HK-2 (cell line): ENCODE results near the gene EBF3.

Experiments
- DNase-seq: peaks from one replicate; pipeline ENCODE4 v3.0.0-alpha.2; 2018; ENCODE audit not compliant: unreplicated experiment

Gene EBF3

DNA sequence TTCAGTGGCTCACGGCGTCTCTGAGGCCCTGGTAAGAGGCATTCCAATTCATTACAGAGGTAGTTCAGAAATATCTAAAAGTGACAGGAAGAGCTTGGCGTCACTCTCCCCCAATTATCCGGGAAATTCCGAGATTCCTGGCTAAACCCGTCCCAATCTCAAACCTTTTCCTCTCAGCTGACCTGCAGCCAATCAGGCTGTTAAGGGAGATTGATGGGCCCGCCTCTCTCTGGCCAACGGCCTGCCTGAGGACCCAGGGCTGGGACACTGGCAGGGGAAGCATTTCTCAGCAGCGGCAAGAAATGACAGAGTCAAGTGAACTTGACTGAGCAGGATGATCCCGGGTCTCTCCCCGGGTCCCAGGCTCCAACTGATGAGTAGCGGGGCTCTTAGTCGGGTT, 72.3 kb downstream of the EBF3 start:
- DNase-seq: no peak

DNA sequence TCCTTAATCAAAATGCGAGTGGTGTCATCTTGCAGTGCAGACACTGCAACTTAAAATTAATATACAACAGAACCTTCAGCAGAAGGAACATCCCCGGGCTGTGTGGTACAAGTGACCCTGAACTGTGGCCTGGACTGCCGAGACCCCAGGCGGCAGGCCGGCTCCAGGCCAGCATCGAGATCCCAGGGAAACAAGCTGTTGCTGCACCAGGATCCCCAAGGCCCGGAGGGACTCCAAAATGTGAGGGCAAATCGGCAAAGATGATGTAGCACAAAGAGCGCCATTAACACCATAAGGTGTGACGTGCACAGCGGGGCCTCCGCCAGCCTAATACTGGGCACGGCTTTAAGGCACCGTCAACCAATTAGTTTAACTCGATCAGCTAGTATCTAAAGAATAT, 73.9 kb downstream of the EBF3 start:
- no peak for DNase-seq

DNA sequence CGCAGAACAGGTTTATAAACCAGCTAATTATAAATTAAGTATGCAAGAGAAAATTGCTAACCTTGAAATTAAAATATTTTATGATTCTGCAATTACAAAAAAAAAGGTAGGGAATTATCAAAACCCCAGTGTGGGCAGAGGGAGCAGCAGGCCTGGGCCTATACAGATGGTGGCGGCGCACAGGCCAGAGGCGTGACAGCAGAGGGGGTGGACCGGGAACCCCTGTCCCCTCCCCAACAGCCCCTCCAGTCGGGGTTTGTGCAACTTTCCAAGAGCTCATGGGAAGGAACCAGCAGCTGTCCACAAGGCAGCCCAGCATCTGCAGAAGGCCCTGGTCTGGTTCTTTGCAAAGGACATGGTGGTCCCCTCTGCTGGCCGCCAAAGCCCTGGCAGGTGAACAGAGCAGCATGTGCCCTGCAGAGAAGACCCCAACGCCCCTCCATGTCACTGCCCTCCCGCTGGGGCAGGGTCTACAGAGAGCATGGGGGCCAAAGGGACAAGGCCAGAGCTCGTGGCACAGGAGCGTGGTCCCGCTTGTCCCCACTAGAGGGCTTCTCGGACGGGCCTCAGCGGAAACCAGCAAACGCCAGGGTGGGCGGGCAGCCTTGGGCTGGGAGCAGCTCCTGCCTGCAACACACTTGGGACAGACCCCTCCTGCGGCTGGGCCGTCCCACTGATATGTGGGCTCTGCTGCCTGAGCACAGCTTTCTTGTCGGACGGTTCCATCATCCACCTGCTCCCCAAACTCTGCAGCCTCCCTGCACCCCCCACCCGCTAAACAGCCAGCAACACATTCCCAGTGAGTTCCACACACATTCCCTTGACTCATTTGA, 75.1 kb downstream of the EBF3 start:
- peak; percentile 51 for DNase-seq

DNA sequence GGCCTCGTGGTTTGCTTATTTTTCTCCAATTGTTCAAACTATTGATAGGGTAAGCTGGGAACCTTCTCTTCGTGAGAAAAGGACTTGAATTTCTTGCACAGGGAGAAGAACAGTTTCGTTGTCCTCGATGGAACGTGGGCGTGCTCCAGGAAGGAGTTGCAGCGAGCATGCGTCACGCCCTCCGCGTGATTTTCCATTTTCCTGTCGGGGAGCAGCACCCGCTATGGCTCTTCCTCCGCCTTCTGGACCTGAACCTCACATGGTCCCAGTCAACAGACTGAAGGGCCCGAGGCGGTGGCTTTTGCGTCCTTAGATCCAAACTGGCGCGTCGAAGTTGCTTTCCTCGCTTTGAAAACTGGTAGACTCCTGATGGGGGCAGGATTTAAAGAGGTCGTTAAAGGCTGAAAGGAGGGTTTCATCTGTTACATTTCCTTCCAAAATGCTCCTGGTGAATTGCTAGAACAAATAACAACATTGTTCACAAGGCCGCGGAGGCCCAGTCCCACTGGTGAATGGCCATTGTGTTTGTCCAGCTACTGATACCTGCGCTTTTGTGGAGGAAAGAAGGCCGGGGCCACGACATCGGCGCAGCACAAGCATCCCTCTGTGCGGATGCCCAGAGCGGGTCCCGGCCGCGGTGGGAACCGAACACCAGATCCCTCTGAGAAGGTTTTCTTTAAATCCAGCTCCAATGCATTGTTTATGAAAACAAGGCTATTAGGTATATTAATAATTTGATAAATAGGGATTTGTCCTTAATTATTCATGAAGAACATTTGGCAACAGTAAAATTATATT, 75.9 kb downstream of the EBF3 start:
- no peak for DNase-seq

DNA sequence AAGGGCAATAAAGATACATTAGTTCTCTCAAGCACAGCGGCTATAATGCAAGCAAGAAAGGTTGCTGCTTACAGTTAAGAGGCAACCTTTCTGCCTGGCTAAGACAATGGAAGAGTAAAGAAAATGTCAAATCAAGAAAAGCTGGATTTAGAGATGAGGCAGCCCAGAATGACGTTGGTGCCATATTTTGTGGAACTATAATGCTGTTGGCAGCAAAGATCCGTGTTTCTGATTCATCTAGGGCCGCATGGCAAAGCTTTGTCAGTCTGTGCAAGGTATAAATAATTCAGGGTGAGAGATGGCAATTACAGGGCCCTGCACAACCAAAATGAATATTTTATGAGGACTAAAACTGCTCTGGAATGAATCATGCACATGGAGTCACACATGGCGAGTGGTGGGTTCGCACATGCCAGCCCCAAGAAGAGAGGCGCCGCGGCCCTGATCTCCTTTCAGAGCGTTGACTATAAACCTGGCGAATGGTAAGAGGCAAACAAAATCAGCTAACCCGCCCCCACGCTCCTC, 76.6 kb downstream of the EBF3 start:
- DNase-seq: no peak

DNA sequence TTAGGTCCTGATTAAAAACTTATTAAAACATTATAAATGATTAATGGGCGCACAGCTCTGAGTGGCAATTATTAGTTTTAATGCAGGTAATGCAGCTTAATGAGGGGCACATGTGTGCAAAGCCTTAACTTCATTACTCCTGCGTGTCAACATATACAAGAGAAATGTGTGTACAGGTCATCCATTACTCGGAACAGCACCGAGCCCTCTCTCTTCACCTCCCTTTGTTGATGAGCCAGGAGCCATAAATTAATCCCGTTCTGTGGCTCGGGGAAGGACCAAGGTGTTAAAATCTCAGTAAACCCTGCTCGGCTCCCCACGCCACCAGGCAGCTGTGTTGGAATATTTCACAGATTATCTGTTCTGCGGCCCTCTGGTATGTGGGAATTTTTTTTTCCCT, 77.8 kb downstream of the EBF3 start:
- DNase-seq: no peak

DNA sequence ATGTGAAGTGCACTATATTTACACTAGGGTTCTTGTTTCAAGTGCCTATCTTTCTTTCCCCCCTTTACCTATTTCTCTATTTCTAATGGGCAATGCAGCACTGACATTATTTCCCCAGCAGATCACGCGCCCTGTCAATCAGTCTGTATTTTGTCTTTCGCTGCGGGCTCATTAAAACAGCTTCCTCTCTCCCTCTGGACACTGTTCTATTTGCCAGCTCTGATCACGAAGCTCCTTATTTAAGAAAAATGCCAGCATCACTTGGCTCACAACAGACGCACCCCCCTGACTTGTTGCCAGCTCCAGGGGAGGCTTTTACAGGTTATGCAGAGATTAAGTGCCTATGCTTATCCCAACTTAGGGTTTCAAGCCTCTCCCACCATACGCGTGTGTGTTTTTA, 78.5 kb downstream of the EBF3 start:
- no peak for DNase-seq

DNA sequence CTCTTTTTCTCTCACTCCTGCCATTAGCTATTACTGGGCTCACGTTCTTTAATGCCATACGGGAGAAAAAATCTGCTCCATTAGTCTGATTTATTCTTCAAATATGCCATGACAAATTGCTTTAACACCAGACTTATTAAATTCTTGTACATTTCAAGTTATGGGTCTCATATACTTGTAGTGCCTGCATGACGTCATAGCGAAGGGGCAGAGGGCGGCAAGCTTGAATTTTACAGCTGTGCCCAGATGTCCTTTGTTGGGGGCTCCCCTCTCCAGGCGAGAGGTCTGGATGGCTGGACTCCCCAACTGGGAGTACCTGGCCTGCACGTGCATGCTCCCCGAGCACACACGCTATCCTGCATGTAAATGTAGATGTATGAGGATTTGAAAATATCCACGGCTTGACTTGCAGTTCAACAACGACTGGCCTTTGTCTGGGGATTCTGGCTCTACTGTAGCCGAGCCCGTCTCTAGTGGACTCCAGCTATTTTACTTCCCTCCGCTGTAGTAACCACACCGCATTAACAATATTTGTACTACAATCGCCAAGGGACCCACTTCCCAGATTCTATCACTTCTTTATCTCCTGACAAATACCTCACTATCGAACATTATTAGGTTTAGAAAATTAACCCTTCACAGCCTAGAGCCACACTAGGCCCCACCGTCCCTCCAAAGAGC, 79.5 kb downstream of the EBF3 start:
- DNase-seq: no peak

DNA sequence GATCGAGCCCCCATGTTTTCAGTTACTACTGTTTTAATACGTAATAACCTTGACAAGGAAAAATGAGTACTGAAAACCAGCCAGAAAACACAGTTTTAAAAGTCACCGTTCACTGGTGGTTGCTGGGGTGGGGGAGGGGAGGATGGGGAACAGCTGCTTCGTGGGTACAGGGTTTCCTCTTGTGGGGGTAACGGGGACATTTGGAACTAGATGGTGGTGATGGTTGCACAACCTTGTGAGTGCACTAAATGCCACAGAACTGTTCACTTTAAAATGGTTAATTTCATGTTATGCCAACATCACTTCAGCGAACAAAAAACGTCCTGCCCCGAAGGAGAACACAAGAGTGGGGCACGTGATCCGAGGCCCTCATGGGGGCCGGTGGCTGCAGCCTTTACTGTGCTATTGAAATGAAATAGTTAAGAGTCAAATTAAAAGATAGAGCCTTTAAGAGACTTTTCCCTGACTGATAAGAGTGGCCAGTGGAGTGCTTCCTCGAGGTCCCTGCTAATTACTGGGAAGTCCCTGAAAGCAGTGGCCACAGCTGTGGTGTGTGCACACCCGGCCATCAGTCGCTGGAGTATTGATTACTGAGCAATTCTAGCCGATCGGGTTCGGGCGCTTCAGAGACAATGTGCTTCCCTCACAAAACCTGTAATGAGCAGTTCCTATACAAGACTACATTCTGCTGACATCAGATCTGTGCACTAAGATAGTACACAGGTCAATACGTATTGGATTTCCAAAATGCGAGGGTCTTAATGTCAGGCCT, 80.3 kb downstream of the EBF3 start:
- DNase-seq: no peak

DNA sequence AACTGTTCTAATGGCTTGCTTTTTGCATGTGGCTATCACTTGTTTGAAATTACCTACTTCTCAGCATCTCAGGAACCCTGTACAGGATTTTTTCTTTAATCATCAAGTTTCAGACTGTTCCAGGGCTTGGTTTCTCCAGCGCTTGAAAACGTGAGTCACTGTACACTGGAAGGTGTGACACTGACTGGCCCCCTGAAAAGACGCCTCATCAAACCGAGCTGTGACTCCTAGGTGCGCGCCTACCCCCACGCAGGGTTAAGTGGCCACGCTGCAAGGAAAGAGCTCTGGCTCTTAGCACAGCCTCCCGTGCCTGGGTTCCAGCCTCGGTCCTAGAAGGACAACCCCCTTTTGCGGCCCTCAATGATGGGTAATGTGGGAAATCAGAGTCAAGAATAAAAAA, 81.0 kb downstream of the EBF3 start:
- DNase-seq: no peak

DNA sequence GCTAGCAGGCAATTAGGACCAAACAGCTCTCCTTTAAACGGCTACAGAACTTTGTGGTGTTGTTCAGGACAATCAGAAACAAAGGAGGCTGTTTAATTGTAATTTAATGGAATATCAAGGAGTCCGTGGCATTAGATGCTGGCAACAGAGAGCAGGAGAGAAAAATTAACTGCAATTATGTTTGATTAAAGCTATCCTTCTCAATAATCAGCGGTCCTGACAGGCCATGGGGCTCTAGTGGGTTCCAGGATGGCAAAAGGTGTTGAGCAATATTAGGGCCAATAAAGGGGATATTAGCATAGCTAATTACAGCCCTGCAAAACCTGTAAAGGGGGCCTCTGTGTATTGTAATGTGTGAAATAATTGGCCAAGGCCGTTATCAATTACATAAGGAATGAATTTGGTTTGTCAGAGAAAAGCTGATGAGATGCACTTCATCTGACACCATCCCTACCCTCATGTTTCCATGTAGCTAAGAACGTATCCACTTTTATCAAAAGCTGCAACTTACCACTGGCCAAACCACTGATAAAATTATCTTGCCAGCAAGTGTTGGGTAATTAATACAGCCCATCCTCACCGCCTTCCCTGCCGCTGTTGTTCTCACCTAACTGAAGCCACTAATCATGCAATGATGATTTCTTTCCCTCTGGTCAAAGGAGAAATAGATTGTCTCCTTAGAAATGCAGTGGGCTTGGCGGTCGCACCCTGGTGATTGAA, 81.6 kb downstream of the EBF3 start:
- DNase-seq: no peak

DNA sequence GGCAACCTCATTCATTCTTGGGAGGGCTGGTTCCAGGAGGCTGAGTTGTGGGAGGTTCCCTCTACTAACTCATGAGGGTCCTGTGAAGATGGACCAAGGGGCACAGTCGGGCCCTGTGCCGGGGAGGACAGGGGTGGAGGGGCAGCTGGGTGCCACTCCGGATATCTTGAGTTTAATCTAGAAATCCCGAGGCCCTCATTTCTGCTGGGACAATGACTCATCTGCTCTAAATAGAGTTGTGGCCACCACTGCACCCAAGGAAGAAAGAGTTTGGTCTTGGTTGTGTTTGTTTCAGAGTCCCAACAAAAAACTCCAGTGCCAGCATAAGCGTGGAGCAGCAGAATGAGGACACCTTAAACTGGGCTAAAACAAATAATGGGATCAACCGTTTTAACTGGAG, 82.4 kb downstream of the EBF3 start:
- no peak for DNase-seq

DNA sequence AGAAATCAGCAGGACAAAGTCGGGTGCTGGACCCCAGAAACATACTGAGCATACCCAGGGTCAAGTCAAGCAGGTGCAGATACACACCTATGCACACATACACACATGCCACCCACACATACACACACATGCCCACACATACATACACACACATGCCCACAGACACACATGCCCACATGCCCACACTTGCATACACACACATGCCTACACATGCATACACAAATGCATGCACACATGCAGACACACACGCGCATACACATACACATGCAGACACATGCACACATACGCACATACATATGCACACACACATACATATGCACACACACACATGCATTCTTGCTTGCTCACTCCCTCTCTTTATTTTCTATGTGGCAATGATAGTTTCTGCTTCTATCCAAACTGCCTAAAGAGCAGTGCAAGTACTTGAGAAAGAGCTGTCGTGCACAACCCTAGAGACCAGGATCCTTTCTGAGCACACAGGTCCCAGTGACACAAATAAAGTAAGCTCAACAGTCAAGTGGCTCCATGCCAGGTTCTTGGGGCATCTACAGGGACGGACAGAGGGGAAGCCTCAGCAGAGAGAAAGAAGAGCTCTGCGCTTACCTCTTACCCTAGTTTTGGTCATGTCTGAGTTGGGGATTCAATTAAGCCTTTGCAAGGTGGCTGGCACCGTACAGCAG, 83.7 kb downstream of the EBF3 start:
- no peak for DNase-seq

DNA sequence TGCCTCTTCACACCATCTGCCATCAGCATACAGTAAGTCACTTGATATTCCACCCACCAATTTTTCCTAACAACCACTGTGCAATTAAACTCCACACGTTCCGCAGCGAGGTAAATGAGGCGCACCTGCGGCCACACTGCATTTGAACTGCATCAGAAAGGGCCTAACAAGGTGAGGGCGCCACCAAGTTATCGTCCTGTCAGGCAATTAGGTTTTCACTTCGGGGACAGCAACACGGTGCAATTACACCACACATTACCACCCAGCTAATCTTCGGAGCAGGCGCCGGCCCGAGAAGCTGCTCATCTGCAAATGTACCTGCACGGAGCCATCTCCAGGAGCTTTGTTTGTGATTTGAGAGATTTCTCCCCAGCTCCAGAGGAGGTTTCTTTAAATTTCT, 84.4 kb downstream of the EBF3 start:
- DNase-seq: no peak

DNA sequence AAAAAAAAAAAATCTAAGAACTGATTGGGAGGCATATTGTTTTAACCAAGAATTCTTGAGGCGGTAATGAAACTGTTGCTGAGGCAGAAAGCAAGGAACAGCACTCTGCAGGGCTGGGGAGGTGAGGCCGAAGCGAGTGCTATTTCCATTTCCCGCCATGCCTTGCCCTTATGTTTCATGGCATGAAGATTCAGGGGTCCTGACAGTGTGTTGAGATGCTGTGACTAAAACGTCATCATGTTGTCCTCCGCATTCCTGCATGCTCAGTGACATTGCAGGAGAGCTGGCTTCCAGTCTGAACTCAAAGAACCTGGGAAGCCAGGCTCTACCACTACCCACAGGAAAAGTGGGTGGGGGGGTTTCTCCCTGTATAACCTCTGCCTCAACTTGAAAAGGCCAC, 85.2 kb downstream of the EBF3 start:
- DNase-seq: no peak

DNA sequence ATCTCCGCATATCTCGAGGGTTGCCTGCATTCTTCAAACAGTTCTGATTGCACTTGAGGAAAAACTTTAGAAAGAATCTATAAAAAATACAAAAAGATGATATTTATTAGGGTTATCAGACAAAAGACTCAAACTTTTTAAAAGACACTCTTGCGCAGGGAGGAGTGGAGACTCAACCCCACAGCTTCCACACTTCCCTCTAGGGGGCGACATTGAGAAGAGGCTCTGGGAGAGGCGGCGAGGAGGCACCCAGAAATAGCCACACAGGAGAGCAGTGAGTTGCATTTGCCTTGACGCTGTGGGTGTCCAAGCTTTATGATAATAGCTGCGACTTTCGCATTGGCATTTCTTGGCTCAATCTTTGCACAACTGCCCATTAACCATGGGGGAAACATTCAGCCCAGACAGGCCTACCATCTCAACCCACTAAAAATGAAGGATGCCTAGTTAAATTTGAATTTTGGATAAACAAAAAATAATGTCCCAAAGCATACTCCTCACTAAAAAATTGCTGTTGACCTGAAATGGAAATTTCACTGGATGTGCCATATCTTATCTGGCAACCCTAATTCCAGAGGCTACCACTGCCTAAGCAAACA, 86.2 kb downstream of the EBF3 start:
- no peak for DNase-seq

DNA sequence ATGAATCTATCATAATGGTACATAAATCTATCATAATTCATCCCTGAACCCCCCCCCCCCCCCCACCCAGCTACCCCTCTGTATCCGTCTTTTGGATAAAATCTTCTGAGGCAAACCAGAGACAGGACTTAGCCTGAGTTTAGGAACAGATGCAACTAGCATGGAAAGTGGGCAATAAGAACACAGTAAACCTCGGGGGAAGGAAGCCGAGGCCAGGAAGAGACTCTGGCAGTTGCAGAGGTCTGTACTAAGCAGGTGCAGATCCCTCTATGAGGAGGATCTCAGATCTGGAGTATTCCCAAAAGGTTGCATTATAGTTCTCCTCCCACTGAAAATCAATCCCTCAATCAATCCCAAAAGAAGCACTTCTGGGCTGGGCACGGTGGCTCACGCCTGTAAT, 87.2 kb downstream of the EBF3 start:
- DNase-seq: no peak

DNA sequence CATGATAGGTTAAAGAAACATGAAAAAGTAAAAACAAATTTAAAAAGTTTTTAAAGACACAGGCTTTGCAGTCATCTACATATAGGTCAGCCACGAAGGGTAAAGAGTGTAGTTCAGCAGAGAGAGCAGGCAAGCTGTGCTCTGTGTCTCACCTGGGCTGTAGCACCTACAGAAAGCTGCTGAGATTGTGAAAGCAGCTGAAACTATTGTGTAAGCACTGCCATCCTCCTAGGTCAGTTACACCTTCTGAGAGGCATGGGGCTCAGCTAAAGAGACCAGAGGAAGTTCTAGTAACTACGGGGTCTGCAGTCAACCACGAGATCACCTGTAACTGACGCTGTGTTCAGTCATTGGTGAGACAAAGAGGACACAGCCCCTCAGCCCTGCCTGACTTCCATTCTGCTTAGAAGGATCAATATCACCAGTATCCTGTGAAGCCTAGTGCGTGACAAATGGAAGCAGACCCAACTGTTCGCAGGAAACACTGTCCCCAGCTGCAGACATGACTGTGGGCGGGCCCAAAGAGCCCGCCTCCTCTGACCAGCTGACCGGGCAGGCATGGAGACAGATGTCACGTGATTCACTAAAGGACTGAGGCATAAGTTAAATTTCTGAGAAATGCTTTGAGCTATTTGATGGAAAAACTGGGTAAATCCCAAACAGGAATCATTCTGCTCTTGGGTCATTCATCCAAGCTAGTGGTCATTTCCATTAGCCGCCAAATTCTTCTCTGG, 87.9 kb downstream of the EBF3 start:
- no peak for DNase-seq

DNA sequence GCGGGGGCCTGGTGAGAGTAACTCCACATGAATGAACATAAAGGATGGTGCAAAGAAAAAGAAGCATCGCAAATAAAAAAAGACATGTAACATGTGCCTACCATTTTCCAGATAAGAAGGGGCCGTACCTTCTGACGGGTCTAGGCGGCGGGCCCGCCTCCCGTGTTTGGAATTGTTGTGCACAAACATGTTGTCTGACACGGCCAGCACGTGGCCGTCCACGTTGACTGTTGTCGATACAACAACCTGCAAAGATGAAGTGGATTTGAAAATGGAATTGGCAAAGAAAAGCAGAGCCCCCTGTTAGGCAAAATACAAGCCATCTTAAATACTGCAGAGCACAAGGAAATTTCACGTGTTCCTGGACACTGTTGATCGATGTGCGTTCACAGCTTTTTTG, 90.7 kb downstream of the EBF3 start:
- DNase-seq: no peak
